Neural cell (in vitro differentiated cells): Measurements from ENCODE around the gene CHMP4B. TPM values are rescaled to one million over a fixed set of nuclear protein-coding genes. Genes with fewer than 3 reads are reported as not detected.

Experiments
- H2AFZ ChIP-seq: fragments of 200-600, 300-800 bp; sonication (generic), shearing (Covaris generic); 2 replicates; pipeline ENCODE4 v1.6.0; 2014; ENCODE audit warnings: low read depth, mild to moderate bottlenecking, antibody characterized with exemption, low read length, moderate library complexity
- H3F3A ChIP-seq: fragments of 200-600 bp; shearing (Covaris generic); 2 replicates; pipeline ENCODE4 v1.6.1; 2016; ENCODE audit warnings: mild to moderate bottlenecking, moderate library complexity, mixed read lengths, antibody characterized with exemption, low read length; ENCODE audit not compliant: insufficient read depth, poor library complexity, severe bottlenecking
- H3K27ac ChIP-seq: fragments of 200-600, 300-800 bp; sonication (generic), shearing (Covaris generic); 2 replicates; pipeline ENCODE4 v1.5.1; 2014; ENCODE audit warnings: mild to moderate bottlenecking, low read length, moderate library complexity
- H3K27me3 ChIP-seq: fragments of 300-800, 200-600 bp; sonication (generic), shearing (Covaris generic); 2 replicates; pipeline ENCODE4 v1.6.0; 2014; ENCODE audit warnings: mild to moderate bottlenecking, low read depth, low read length, moderate library complexity; ENCODE audit not compliant: insufficient read depth
- H3K36me3 ChIP-seq: fragments of 300-800, 200-600 bp; sonication (generic), shearing (Covaris generic); 2 replicates; pipeline ENCODE4 v1.5.1; 2014; ENCODE audit warnings: mild to moderate bottlenecking, antibody characterized with exemption, low read length, moderate library complexity; ENCODE audit not compliant: insufficient read depth
- H3K4me2 ChIP-seq: fragments of 300-800, 200-600 bp; sonication (generic), shearing (Covaris generic); 2 replicates; pipeline ENCODE4 v1.6.0; 2014; ENCODE audit warnings: mild to moderate bottlenecking, low read length
- H3K4me3 ChIP-seq: fragments of 300-800, 200-600 bp; sonication (generic), shearing (Covaris generic); 2 replicates; pipeline ENCODE4 v1.5.1; 2014; ENCODE audit warnings: mild to moderate bottlenecking, low read length, moderate library complexity
- H3K79me2 ChIP-seq: fragments of 200-600 bp; shearing (Covaris generic); replicated peaks from 2 replicates; pipeline ENCODE4 v1.6.0; 2014; ENCODE audit warnings: mild to moderate bottlenecking, low read length, moderate library complexity; ENCODE audit not compliant: insufficient read depth
- H3K9ac ChIP-seq: fragments of 300-800, 200-600 bp; sonication (generic), shearing (Covaris generic); 2 replicates; pipeline ENCODE4 v1.6.1; 2016; ENCODE audit warnings: mild to moderate bottlenecking, low read length, mixed read lengths
- H3K9me2 ChIP-seq: fragments of 200-600 bp; shearing (Covaris generic); 2 replicates; pipeline ENCODE4 v1.6.1; 2016; ENCODE audit warnings: mild to moderate bottlenecking, low read length, mixed read lengths; ENCODE audit not compliant: insufficient read depth
- H3K9me3 ChIP-seq: fragments of 200-600, 300-800 bp; sonication (generic), shearing (Covaris generic); 2 replicates; pipeline ENCODE4 v1.6.1; 2016; ENCODE audit warnings: mild to moderate bottlenecking, mixed run types, low read length, moderate library complexity, mixed read lengths
- H4K20me1 ChIP-seq: fragments of 200-600 bp; shearing (Covaris generic); 2 replicates; pipeline ENCODE4 v1.6.1; 2016; ENCODE audit warnings: mild to moderate bottlenecking, mixed run types; ENCODE audit not compliant: insufficient read depth
- CTCF ChIP-seq: fragments of 450-650 bp; IDR thresholded peaks from 2 replicates; pipeline ENCODE4 v1.5.1; 2014; ENCODE audit warnings: antibody characterized with exemption, mild to moderate bottlenecking, moderate library complexity; ENCODE audit not compliant: poor library complexity, severe bottlenecking
- EP300 ChIP-seq: fragments of 450-650 bp; conservative IDR thresholded peaks from 2 replicates; pipeline ENCODE4 v1.6.1; 2014; ENCODE audit warnings: antibody characterized with exemption, mild to moderate bottlenecking, moderate library complexity; ENCODE audit not compliant: poor library complexity, severe bottlenecking
- EZH2 ChIP-seq: fragments of 200-600, 300-800 bp; shearing (Covaris generic), sonication (generic); IDR thresholded peaks from 2 replicates; pipeline ENCODE4 v1.6.1; 2014; ENCODE audit warnings: antibody characterized with exemption, low read length, borderline replicate concordance, mild to moderate bottlenecking; ENCODE audit not compliant: insufficient read depth, poor library complexity, severe bottlenecking
- MXI1 ChIP-seq: fragments of 450-650 bp; conservative IDR thresholded peaks from 2 replicates; pipeline ENCODE4 v1.6.1; 2014; ENCODE audit warnings: antibody characterized with exemption, mild to moderate bottlenecking; ENCODE audit not compliant: poor library complexity, severe bottlenecking
- POLR2AphosphoS5 ChIP-seq: IDR thresholded peaks from 2 replicates; pipeline ENCODE4 v1.6.1; 2012
- RAD21 ChIP-seq: fragments of 450-650 bp; conservative IDR thresholded peaks from 2 replicates; pipeline ENCODE4 v1.6.1; 2014; ENCODE audit warnings: antibody characterized with exemption, mild to moderate bottlenecking, moderate library complexity
- REST ChIP-seq: IDR thresholded peaks from 2 replicates; pipeline ENCODE4 v1.6.1; 2012; ENCODE audit warnings: borderline replicate concordance
- SMC3 ChIP-seq: fragments of 450-650 bp; conservative IDR thresholded peaks from 2 replicates; pipeline ENCODE4 v1.6.1; 2014; ENCODE audit warnings: antibody characterized with exemption, mild to moderate bottlenecking, moderate library complexity; ENCODE audit not compliant: poor library complexity
- TAF1 ChIP-seq: IDR thresholded peaks from 2 replicates; pipeline ENCODE4 v1.6.1; 2012; ENCODE audit warnings: low read depth
- polyA plus RNA-seq: library from polyadenylated mRNA; depleted of rRNA; stranded (reverse); fragments of >200 nt; gene quantifications from 2 replicates; pipeline ENCODE4 v1.2.3, GENCODE V29; 2014

CHMP4B gene
- polyA plus RNA-seq, 1 donor from 2014 or later, result 83.8 TPM

DNA sequence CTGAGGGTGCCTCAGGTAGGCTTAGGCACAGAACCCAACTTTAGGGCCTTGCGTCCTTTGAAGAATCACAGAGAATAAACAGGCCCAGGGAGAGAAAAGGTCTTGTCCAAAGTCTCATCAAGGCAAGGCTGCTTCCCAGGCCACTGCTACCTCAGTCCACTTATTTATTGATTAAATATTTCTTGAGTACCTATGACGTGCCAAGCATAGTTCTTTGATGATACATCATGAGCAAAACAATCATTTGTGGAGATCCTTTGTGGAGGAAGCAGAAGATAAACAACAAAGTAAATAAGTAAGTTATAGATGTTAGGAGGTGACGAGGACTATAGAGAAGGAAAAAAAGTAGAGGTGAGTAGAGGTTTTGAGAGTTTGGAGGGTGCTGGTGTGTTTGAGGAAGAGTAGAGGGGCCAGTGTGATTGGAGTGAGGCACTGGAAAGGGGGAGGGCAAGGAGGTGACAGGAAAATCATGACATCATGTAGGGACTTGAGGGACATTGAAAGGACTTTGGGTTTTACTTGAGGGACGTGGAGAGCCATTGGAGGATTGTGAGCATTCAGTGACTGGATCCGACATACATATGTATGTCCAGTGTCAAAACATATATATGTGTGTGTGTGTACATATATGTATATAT lies 14.1 kb upstream of the CHMP4B start:
- Histone ChIP-seq H3K27me3 (no peaks in the 10 kb centered on the region), H2AFZ (no peak overlapping the region), H3K4me3 (no peak overlapping the region), H3F3A (no peaks in the 10 kb centered on the region), H4K20me1 (no peaks in the 10 kb centered on the region), H3K36me3 (no peaks in the 10 kb centered on the region), H3K9me2 (no peaks in the 10 kb centered on the region), H3K27ac (no peak overlapping the region), H3K9ac (no peak overlapping the region), H3K79me2 (no peaks in the 10 kb centered on the region), H3K9me3 (no peaks in the 10 kb centered on the region), H3K4me2 (no peak overlapping the region)
- TF ChIP-seq CTCF (no peak), RAD21 (no peak), SMC3 (no peak), TAF1 (no peak), MXI1 (no peak), POLR2AphosphoS5 (no peak), REST (no peak), EZH2 (no peak), EP300 (no peak)

- H3K4me2 ChIP-seq, result no peak overlapping the region
- no peaks in the 10 kb centered on the region for H4K20me1 ChIP-seq
- H3K4me3 ChIP-seq, result no peak overlapping the region
- H3K36me3 ChIP-seq, result no peaks in the 10 kb centered on the region
- TF ChIP-seq TAF1, result no peak
- no peak overlapping the region for H3K9ac ChIP-seq
- H3K27ac ChIP-seq, result no peak overlapping the region
- H3K9me2 ChIP-seq, result no peaks in the 10 kb centered on the region
- H3K27me3 ChIP-seq, result no peaks in the 10 kb centered on the region
- no peaks in the 10 kb centered on the region for H3K79me2 ChIP-seq
- H2AFZ ChIP-seq, result no peak overlapping the region
- H3F3A ChIP-seq, result no peaks in the 10 kb centered on the region
- no peaks in the 10 kb centered on the region for H3K9me3 ChIP-seq
Measured at GRCh38 chr20:33798444-33798843, 12.7 kb upstream of the CHMP4B start.

DNA sequence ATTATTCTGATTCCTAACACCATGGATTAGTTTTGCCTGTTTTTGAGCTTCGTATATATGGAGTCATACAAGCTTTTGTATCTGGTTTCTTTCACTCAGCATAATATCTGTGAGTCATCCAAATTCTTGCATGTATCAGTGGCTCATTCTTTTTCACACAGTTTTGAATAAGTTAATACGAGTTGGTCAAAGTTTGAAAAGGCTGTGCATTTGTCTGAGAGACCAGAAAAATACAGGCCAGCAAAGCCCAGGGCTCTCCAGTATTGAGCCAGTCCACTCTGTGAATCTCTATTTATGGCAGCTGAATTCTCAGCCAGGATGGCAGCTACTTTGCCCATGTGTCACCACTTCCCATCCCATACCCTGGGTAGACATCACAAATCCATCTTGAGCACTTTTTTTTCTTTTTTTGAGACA lies 7.2 kb upstream of the CHMP4B start:
- no peaks in the 10 kb centered on the region for H3K79me2 ChIP-seq
- H3K27ac ChIP-seq, result no peak overlapping the region
- no peak overlapping the region for H3K9ac ChIP-seq
- H3K4me2 ChIP-seq, result no peak overlapping the region
- H3K27me3 ChIP-seq, result no peaks in the 10 kb centered on the region
- no peaks in the 10 kb centered on the region for H4K20me1 ChIP-seq
- no peaks in the 10 kb centered on the region for H3F3A ChIP-seq
- H3K4me3 ChIP-seq, result no peak overlapping the region
- TF ChIP-seq MXI1 (no peak), REST (no peak), EZH2 (no peak), POLR2AphosphoS5 (no peak), TAF1 (no peak), RAD21 (no peak), CTCF (no peak), EP300 (no peak), SMC3 (no peak)
- H3K9me3 ChIP-seq, result no peaks in the 10 kb centered on the region
- no peaks in the 10 kb centered on the region for H3K9me2 ChIP-seq
- no peak overlapping the region for H2AFZ ChIP-seq
- no peaks in the 10 kb centered on the region for H3K36me3 ChIP-seq
